Body of pancreas (tissue), 4 donors: ENCODE measurements around the gene DUSP6. TPM values are rescaled to one million over a fixed set of nuclear protein-coding genes. Genes with fewer than 3 reads are reported as not detected.
A peak's percentile ranks its signal among the peaks of the same experiment; 100 is the strongest.

ENCODE experiments used
- ATAC-seq: fragments of 150-250 bp; one replicate; pipeline ENCODE4 v1.9.1; 2016
- DNase-seq, 4 donors: peaks; one replicate each; pipeline ENCODE4 v3.0.0-alpha.2; 2019
- H3K27ac ChIP-seq, 4 donors: fragments of 200-600 bp; sonication (generic); 1 replicate in 3 of 4; 2 replicates in 1 of 4; pipeline versions ENCODE4 v1.5.1 to v1.6.1; 2016 to 2019; ENCODE audit warnings: mild to moderate bottlenecking in 1 of 4, mixed read lengths in 1 of 4, moderate library complexity in 1 of 4
- H3K27me3 ChIP-seq, 2 donors: fragments of 200-600 bp; sonication (generic); one replicate each; pipeline ENCODE4 v1.6.0; 2016; ENCODE audit warnings: mild to moderate bottlenecking in 1 of 2
- H3K36me3 ChIP-seq, 2 donors: fragments of 200-600 bp; sonication (generic); replicated peaks in 1 of 2; 2 replicates each; pipeline ENCODE4 v1.5.1; 2016; ENCODE audit warnings: low read depth in 2 of 2; ENCODE audit not compliant: insufficient read depth in 1 of 2
- H3K4me1 ChIP-seq: fragments of 200-600 bp; sonication (generic); one replicate; pipeline ENCODE4 v1.6.0; 2016
- H3K4me3 ChIP-seq, 2 donors: fragments of 200-600 bp; sonication (generic); 1 replicate in 1 of 2; 2 replicates in 1 of 2; pipeline ENCODE4 v1.5.1; 2016 to 2019
- H3K9me3 ChIP-seq, 3 donors: fragments of 200-600 bp; sonication (generic); 1 replicate in 2 of 3; 2 replicates in 1 of 3; pipeline ENCODE4 v1.5.1; 2016
- CTCF ChIP-seq, 7 experiments: fragments of 450-650 bp in 4 of 7; fragments of 200-600 bp in 3 of 7; sonication (generic) in 3 of 7; IDR thresholded peaks; one replicate each; pipeline ENCODE4 v1.5.1; 2016 to 2019; ENCODE audit warnings: antibody characterized with exemption in 7 of 7
- POLR2A ChIP-seq, 3 donors: fragments of 450-650 bp; IDR thresholded peaks; one replicate each; pipeline ENCODE4 v1.6.1; 2016; ENCODE audit warnings: antibody characterized with exemption in 3 of 3, mild to moderate bottlenecking in 2 of 3
- WGBS, 2 donors: methylation state at CpG; one replicate each; pipeline ENCODE4 v1.1.5; 2017; 5-methylcytosine and 5-hydroxymethylcytosine counted together
- intact Hi-C: fragments of 100-400 bp; cut with DNase I; formaldehyde crosslinking; loops from one replicate; pipeline ENCODE4 v1.15.1; 2023
- total RNA-seq, 2 donors: library from RNA; depleted of rRNA; stranded (reverse); fragments of >200 nt; gene quantifications; one replicate each; pipeline ENCODE4 v1.1.0, GENCODE V29; 2016

The DUSP6 gene
- total RNA-seq, 2 donors from 2014 or later: 21.3 to 49.8 TPM

- intact Hi-C loops: no loop called here
- Histone ChIP-seq H3K36me3 (no peaks in the 10 kb centered on the region), H3K27me3 (no peaks in the 10 kb centered on the region), H3K9me3 (no peaks in the 10 kb centered on the region), H3K4me3 (no peak overlapping the region), H3K27ac (peak overlapping the region in 1 of 4 donors; percentile 23), H3K4me1 (peaks cover 20% of the 10 kb centered on the region)
- TF ChIP-seq CTCF (IDR thresholded peaks at IDR 0.05) (no peak), POLR2A (IDR thresholded peaks at IDR 0.05) (no peak)
- DNase-seq (peak in 3 of 4 donors; percentile 30 to 37 (median 37)), ATAC-seq (peak; percentile 74)
- WGBS, 2 donors: 26 to 27% methylated on average over 4 of the region's 4 CpGs
These were observed 33.2 kb downstream of the DUSP6 start for GRCh38 chr12:89319122-89319521.

GRCh38 chr12:89316705-89317139, 35.6 kb downstream of the DUSP6 start:
- DNase-seq (no peak), ATAC-seq (no peak)
- H3K9me3 ChIP-seq: no peaks in the 10 kb centered on the region
- 37 to 38% methylated on average over 4 of the region's 4 CpGs for WGBS, 2 donors
- H3K4me3 ChIP-seq: no peak overlapping the region
- no peaks in the 10 kb centered on the region for H3K27me3 ChIP-seq
- H3K4me1 ChIP-seq: peaks cover 32% of the 10 kb centered on the region
- no peak for TF ChIP-seq POLR2A (IDR thresholded peaks at IDR 0.05)
- H3K27ac ChIP-seq: peak overlapping the region in 3 of 4 donors; percentile 39 to 54 (median 47)
- intact Hi-C loops: no loop called here
- no peaks in the 10 kb centered on the region for H3K36me3 ChIP-seq

GRCh38 chr12:89314060-89314761, 38.1 kb downstream of the DUSP6 start:
- H3K36me3 ChIP-seq: no peaks in the 10 kb centered on the region
- 92 to 95% methylated on average over 3 of the region's 3 CpGs for WGBS, 2 donors
- H3K27me3 ChIP-seq: no peaks in the 10 kb centered on the region
- H3K9me3 ChIP-seq: no peaks in the 10 kb centered on the region
- H3K27ac ChIP-seq: no peak overlapping the region
- TF ChIP-seq CTCF (IDR thresholded peaks at IDR 0.05) (no peak), POLR2A (IDR thresholded peaks at IDR 0.05) (no peak)
- H3K4me1 ChIP-seq: peaks cover 47% of the 10 kb centered on the region
- ATAC-seq (no peak), DNase-seq (no peak)
- intact Hi-C loops: no loop called here
- no peak overlapping the region for H3K4me3 ChIP-seq

GRCh38 chr12:89311703-89312293, 40.5 kb downstream of the DUSP6 start:
- Histone ChIP-seq H3K27ac (peak overlapping the region; percentile 68 to 82 (median 80)), H3K4me1 (peaks cover 51% of the 10 kb centered on the region), H3K9me3 (no peaks in the 10 kb centered on the region), H3K27me3 (no peaks in the 10 kb centered on the region), H3K4me3 (no peak overlapping the region), H3K36me3 (no peaks in the 10 kb centered on the region)
- intact Hi-C loops: no loop called here
- TF ChIP-seq POLR2A (IDR thresholded peaks at IDR 0.05): peak in 1 of 3 donors; percentile 40
- TF ChIP-seq CTCF (IDR thresholded peaks at IDR 0.05): no peak
- DNase-seq (peak; percentile 73 to 89 (median 85)), ATAC-seq (peak; percentile 91)
- WGBS, 2 donors: 44 to 54% methylated on average over 4 of the region's 4 CpGs

- Histone ChIP-seq H3K4me1 (peaks cover 42% of the 10 kb centered on the region), H3K36me3 (no peaks in the 10 kb centered on the region), H3K9me3 (no peaks in the 10 kb centered on the region), H3K27ac (no peak overlapping the region), H3K27me3 (no peaks in the 10 kb centered on the region), H3K4me3 (no peak overlapping the region)
- WGBS, 2 donors: 56 to 77% methylated on average over 4 of the region's 4 CpGs
- intact Hi-C loops: no loop called here
- ATAC-seq (no peak), DNase-seq (no peak)
- TF ChIP-seq CTCF (IDR thresholded peaks at IDR 0.05) (no peak), POLR2A (IDR thresholded peaks at IDR 0.05) (no peak)
These were observed 42.5 kb downstream of the DUSP6 start for GRCh38 chr12:89309815-89310214.
